NK-92 (cell line): ENCODE results near the gene UGT1A10.

ENCODE experiments used
- DNase-seq: peaks from one replicate; lab custom pipeline; 2025; ENCODE audit not compliant: unreplicated experiment; lab: John Stamatoyannopoulos, UW

The UGT1A10 gene

GRCh38 chr2:233768076-233768475, 131.8 kb downstream of the UGT1A10 start:
- no peak for DNase-seq

- DNase-seq: no peak
Measured at GRCh38 chr2:233769260-233769659, 133.0 kb downstream of the UGT1A10 start.

- no peak for DNase-seq
Measured at GRCh38 chr2:233772153-233772552, 135.9 kb downstream of the UGT1A10 start.

GRCh38 chr2:233772583-233772982, 136.3 kb downstream of the UGT1A10 start:
- no peak for DNase-seq

DNA sequence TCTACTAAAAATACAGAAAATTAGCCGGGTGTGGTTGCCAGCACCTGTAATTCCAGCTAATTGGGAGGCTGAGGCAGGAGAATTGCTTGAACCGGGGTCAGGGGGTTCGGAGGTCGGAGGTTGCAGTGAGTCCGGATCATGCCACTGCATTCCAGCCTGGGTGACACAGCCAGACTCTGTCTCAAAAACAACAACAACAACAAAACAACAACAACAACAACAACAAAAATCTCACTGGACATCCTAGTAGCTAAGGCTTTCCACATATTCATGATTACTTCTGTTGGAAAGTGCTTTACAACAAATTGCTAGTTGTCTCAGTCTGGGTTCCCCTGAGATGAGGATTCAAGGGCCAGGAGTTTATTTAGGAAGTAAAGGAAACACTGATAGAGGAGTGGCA, 137.6 kb downstream of the UGT1A10 start:
- no peak for DNase-seq

DNA sequence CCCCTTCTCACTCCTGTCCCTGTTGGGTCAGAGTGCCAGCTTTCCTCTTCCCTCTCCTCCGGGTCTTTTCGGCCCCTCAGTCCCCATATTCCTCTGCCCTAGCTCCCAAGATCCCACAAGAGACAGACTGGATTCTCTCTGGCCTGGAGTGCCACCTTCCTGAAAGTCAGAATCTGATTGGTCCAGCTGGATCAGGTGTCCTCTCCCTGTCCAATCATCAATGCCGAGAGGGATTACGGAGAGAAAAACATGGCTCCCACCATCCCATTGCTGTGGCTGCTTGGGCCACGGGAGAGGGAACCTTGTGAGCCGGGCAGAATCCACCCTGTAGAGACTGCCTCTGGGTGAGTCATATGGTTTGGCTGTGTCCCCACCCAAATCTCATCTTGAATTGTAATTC, 139.2 kb downstream of the UGT1A10 start:
- DNase-seq: no peak

DNA sequence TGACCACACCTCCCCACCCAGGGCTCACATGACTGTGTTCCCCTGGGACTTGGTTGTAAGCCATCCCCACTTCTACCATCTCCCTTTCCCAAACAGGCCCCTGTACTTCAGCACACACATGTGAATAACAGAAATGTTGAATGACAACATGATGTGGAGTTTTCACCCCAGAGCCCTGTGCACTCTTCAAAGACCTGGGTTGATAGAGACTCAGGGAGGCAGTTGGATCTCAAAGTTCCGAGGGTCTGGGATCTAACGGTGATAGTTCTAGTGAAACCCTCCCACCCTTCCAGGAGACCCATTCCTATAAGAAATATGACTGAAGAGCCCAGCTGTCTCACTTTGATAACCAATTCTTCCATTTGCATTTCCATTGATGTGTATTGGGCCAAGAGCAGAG, 141.8 kb downstream of the UGT1A10 start, which contains the start of gene MROH2A:
Gene MROH2A, plus strand, starts transcription at position 301 of the 400 bp plus-strand sequence. CDS start 1,029 bp downstream, outside the sequence.
- no peak for DNase-seq

DNA sequence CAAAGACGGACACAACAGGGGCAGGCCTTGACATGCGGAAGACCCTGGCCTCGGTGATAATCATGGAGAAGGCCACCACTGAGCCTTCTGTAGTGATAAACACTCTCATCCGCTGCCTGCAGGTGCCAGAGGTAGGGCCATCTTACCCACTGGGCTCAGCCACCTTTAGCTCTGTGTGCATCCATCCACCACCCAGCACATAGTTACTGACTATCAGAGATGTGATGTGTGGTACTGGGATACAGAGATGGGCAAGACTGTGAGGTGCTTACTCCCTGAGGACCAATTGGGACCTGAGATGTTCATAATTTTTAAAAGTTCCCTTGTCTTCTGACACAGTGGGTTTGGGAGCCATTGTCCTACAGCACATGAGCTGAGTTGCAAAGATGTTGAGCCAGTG, 143.5 kb downstream of the UGT1A10 start:
- no peak for DNase-seq

- no peak for DNase-seq
Measured at GRCh38 chr2:233780771-233781170, 144.5 kb downstream of the UGT1A10 start.

DNA sequence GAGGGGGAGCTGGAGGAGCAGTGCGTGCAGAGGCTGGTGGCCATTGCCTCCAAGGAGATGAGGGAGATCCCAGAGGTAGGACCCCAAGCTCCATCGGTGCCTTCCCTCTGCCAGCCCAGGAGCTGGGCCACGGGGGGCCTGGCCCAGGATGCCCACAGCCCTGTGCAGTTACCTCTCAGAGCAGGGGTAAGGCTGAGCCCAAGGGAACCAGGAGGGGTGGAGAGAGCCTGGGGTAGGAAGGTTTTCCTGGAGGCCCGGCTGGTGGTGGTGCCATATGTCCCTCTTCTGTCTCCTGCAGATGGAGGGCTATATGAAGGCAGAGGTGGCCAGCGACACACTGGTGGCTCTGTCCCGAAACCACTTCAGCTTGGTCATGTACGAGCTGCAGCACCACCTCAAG, 153.3 kb downstream of the UGT1A10 start:
- no peak for DNase-seq

DNA sequence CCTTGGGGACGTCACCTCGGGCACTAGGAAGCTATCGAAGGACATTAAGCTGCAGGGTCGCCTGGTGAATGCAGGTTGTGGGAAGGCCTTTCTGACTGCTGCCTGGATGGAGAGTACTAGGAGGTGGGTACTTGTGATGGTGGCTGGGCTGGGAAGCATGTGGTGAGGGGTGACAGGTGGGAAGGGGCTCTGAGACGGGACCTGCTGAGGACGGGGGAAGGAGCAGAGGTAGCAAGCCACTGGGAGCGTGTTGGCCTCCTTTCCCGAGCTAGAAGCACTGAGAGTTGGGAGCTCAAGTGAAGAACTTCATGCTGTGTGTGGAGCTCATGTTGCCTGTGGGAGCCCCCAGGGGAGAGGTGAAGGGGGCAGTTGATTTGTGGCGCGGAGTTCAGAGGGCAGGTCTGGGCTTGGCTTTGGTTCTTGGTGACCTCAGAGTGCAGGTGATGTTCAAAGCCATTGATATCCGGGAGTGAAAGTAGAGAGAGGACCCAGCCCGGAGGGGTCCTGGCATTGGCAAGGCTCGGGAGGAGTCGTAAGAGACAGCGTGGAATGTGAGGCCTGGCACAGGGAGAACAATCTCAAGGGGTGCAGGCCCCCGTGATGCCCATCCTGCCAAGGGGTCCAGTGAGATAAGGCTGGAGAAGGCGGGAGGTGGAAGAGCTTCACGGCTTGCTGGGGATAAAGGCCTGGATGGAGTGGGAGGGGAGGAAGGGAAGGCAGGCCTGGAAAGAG, 155.1 kb downstream of the UGT1A10 start:
- DNase-seq: no peak

- no peak for DNase-seq
Measured at GRCh38 chr2:233791883-233792329, 155.7 kb downstream of the UGT1A10 start.

DNA sequence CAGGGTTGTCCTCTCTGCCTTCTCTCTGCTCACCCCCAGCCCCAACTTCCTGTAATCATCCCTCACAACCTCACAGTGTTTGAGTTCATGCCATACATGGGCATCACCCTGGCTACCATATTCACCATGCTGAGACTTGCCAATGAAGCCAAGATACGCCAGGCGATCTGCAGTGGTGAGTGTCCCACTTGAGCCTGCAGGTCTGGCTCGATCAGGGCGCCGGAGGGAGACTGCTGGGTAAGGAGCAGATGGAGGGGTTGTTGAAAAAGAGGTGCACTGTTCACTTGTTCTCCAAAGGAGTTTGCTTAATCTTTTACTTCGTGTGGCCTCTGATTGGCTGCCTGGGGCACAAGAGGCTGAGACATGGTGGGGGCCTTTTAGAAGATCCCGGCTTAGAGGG, 156.5 kb downstream of the UGT1A10 start:
- DNase-seq: no peak

DNA sequence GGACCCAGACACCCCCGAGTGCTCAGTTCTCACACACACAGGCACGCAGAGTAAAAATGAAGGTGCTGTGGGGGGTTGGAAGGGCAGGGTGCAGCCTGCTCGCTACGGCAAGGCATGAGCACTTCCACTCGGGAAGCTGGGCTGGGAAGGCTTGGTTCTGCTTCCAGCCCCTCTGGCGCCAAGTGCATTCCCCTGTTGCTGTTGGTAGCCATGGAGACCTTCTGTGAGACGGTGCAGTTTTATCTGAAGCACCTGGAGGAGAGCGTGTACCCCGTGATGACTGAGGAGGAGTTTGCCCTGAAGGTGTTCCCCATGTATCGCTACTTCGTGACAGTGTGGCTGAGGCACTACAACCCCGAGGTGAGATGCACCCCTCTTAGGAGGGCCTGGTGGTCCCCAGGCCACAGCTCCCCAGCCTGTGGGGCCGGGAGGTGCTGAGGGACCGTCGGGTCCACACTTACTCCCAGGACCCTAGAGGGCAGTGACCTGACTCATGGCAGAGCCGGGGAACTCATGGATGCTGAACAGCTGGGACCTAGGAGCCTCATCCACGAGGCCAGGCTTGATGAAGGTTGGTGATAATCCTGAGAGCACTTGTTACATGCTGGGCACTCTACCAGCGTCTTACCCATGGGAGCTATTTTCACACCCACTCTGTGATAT, 157.3 kb downstream of the UGT1A10 start:
- no peak for DNase-seq

GRCh38 chr2:233794128-233794658, 157.9 kb downstream of the UGT1A10 start:
- DNase-seq: no peak

DNA sequence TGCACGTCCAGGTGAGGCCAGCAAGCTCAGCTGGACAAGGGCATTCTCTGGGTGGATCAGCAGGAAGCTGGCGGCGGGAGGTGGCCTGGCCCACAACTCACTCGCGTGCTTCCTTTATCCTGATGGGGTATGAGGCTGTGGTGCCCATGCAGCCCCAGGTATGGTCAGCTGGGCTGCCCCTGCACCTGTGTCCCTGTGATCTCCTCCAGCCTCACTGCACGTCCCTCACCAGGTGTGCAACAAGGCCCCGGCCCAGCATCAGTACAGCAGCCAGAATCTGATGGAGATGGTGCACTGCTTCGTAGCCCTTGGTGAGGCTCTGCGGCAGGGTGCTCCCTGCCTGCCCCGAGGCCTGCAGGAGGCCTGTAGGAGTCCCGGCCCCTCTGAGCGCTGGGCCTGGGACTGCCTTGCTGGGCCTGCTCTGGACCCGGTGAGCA, 159.5 kb downstream of the UGT1A10 start:
- DNase-seq: no peak

- DNase-seq: no peak
Measured at GRCh38 chr2:233796254-233796653, 160.0 kb downstream of the UGT1A10 start.

GRCh38 chr2:233798335-233799086, 162.3 kb downstream of the UGT1A10 start:
- DNase-seq: no peak

DNA sequence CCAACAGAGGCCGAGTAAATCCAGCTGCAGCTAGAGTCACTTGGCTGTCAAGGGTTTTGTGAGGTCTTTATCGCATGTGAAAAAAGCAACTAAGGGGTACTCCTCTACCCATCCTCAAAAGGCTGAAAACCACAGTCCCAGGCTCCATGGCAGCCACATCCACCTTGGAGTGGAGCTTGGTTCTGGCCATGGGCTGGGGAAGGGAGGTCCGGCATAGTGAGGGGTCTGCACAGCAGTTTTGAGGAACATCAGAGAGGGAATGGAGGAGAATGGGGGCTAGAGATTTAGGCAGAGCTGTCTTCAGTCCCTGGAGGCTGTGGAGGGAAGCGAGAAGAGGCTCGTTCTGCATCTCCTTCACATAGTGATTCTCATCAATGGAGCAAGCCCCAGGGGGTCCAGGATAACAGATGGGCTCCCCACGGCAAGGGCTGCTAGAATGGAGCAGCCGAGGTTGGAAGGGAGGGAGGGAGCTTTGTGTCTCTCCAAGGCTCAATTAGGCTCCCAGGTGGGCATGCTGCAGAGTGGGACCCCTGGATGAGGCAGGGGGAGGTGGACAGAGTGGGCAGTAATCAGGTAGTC, 162.9 kb downstream of the UGT1A10 start:
- DNase-seq: no peak

- no peak for DNase-seq
Measured at GRCh38 chr2:233799716-233800115, 163.5 kb downstream of the UGT1A10 start.

- DNase-seq: no peak
Measured at GRCh38 chr2:233800208-233800607, 164.0 kb downstream of the UGT1A10 start.
